HCT116 (cell line): ENCODE results near the gene GUSB. TPM values are rescaled to one million over a fixed set of nuclear protein-coding genes. Genes with fewer than 3 reads are reported as not detected.
A peak's percentile ranks its signal among the peaks of the same experiment; 100 is the strongest.
"Not testable (repeated sequence)": the region's sequence is repeated elsewhere in the genome, so short reads cannot be mapped to it uniquely, and the experiment has no call there.

Experiments used
- ATAC-seq: fragments of 200-7000 bp; cut with Tn5 transposase; 2 replicates; pipeline ENCODE4 v1.9.1; 2020; ENCODE audit warnings: mild to moderate bottlenecking, moderate library complexity
- BruUV-seq: library from RNA; stranded (reverse); fragments of 400-500 nt; replicated peaks from 2 replicates; lab custom pipeline; 2021; lab: Mats Ljungman, UMichigan
- CTCF ChIA-PET: fragments of 300-600 bp; sonication (Branson Sonifier 250); formaldehyde crosslinking; loops from one replicate; lab custom pipeline; 2021; ENCODE audit warnings: antibody characterized with exemption; lab: Charles Lee
- POLR2A ChIA-PET: fragments of 300-600, 350-600 bp; sonication (Branson Sonifier 250); formaldehyde crosslinking; loops from one replicate; lab custom pipeline; 2021; ENCODE audit warnings: antibody characterized with exemption; lab: Charles Lee
- RAD21 ChIA-PET, 2 experiments: fragments of 300-600 bp; sonication (Branson Sonifier 250); formaldehyde crosslinking; loops; one replicate each; lab custom pipeline; 2023; ENCODE audit warnings: low total read pairs in 2 of 2; ENCODE audit not compliant: uncharacterized antibody in 2 of 2, unreplicated experiment in 2 of 2, low non-redundant PET in 1 of 2; lab: Charles Lee
- DNase-seq: peaks from one replicate; pipeline ENCODE4 v3.0.0-alpha.2; 2010; ENCODE audit warnings: low read depth, low spot score
- H2AFZ ChIP-seq: fragments of 200-600 bp; shearing (Covaris generic), sonication (generic); 2 replicates; pipeline ENCODE4 v1.6.1; 2017; ENCODE audit warnings: low read depth, mixed run types, mixed read lengths, antibody characterized with exemption, low read length; ENCODE audit not compliant: poor library complexity, severe bottlenecking
- H3K27ac ChIP-seq: 2 replicates; pipeline ENCODE4 v1.5.1; 2012; ENCODE audit warnings: low read depth, low read length
- H3K27me3 ChIP-seq: fragments of 200-600 bp; sonication (generic); 2 replicates; pipeline ENCODE4 v1.6.1; 2016; ENCODE audit warnings: mixed run types, low read length, mixed read lengths; ENCODE audit not compliant: insufficient read depth
- H3K36me3 ChIP-seq, 2 experiments: fragments of 200-500 bp in 1 of 2; fragments of 200-600 bp in 1 of 2; sonication (Bioruptor generic) in 1 of 2; sonication (generic) in 1 of 2; 2 replicates each; pipeline versions ENCODE4 v1.5.1 to v1.6.1; 2014 to 2016; ENCODE audit warnings: low read length in 2 of 2, inconsistent platforms in 1 of 2, mixed read lengths in 1 of 2, mixed run types in 1 of 2; ENCODE audit not compliant: insufficient read depth in 2 of 2, control insufficient read depth in 1 of 2
- H3K4me1 ChIP-seq, 2 experiments: fragments of 200-600 bp in 1 of 2; sonication (generic) in 1 of 2; 2 replicates each; pipeline versions ENCODE4 v1.5.1 to v1.6.1; 2012 to 2017; ENCODE audit warnings: low read length in 2 of 2, inconsistent platforms in 1 of 2, mild to moderate bottlenecking in 1 of 2, mixed read lengths in 1 of 2, mixed run types in 1 of 2, moderate library complexity in 1 of 2; ENCODE audit not compliant: insufficient read depth in 2 of 2, control insufficient read depth in 1 of 2
- H3K4me2 ChIP-seq: fragments of 200-600 bp; sonication (generic); 2 replicates; pipeline ENCODE4 v1.6.1; 2017; ENCODE audit warnings: mixed run types, low read length, mixed read lengths
- H3K4me3 ChIP-seq, 2 experiments: fragments of 200-600 bp in 1 of 2; sonication (generic) in 1 of 2; replicated peaks in 1 of 2; 2 replicates each; pipeline ENCODE4 v1.5.1; 2011 to 2016; ENCODE audit warnings: low read length in 2 of 2, control low read depth in 1 of 2, low read depth in 1 of 2, mild to moderate bottlenecking in 1 of 2, mixed read lengths in 1 of 2, mixed run types in 1 of 2
- H3K79me2 ChIP-seq: fragments of 200-600 bp; sonication (generic); 2 replicates; pipeline ENCODE4 v1.6.1; 2017; ENCODE audit warnings: mild to moderate bottlenecking, mixed run types, low read length, moderate library complexity, mixed read lengths; ENCODE audit not compliant: insufficient read depth
- H3K9ac ChIP-seq: fragments of 200-600 bp; sonication (generic); 2 replicates; pipeline ENCODE4 v1.6.1; 2016; ENCODE audit warnings: low read length, mixed read lengths
- H3K9me2 ChIP-seq: fragments of 200-600 bp; sonication (generic), shearing (Covaris generic); 2 replicates; pipeline ENCODE4 v1.6.1; 2017; ENCODE audit warnings: mixed run types, mild to moderate bottlenecking, moderate library complexity; ENCODE audit not compliant: insufficient read depth
- H3K9me3 ChIP-seq, 2 experiments: fragments of 200-500 bp in 1 of 2; fragments of 200-600 bp in 1 of 2; sonication (Bioruptor generic) in 1 of 2; sonication (generic) in 1 of 2; 2 replicates each; pipeline ENCODE4 v1.6.1; 2014 to 2017; ENCODE audit warnings: low read length in 2 of 2, mixed read lengths in 2 of 2, inconsistent platforms in 1 of 2, low read depth in 1 of 2, mild to moderate bottlenecking in 1 of 2, mixed run types in 1 of 2, moderate library complexity in 1 of 2; ENCODE audit not compliant: control insufficient read depth in 1 of 2, insufficient read depth in 1 of 2
- H4K20me1 ChIP-seq: fragments of 200-600 bp; sonication (generic), shearing (Covaris generic); 2 replicates; pipeline ENCODE4 v1.6.1; 2017; ENCODE audit warnings: mixed run types, mild to moderate bottlenecking, moderate library complexity; ENCODE audit not compliant: insufficient read depth
- CBX3 ChIP-seq: IDR thresholded peaks from 2 replicates; pipeline ENCODE4 v1.6.1; 2012; ENCODE audit warnings: low read depth
- CEBPB ChIP-seq: IDR thresholded peaks from 2 replicates; pipeline ENCODE4 v1.6.1; 2012; ENCODE audit warnings: low read depth
- ELF1 ChIP-seq: IDR thresholded peaks from 2 replicates; pipeline ENCODE4 v1.6.1; 2012; ENCODE audit warnings: low read depth, borderline replicate concordance
- EZH2phosphoT487 ChIP-seq: fragments of 200-600 bp; IDR thresholded peaks from 2 replicates; pipeline ENCODE4 v1.6.1; 2018; ENCODE audit warnings: antibody characterized with exemption, borderline replicate concordance
- JUND ChIP-seq: IDR thresholded peaks from 2 replicates; pipeline ENCODE4 v1.6.1; 2012
- POLR2A ChIP-seq: IDR thresholded peaks from 2 replicates; pipeline ENCODE4 v1.7.0; 2011; ENCODE audit warnings: borderline replicate concordance; ENCODE audit not compliant: insufficient read depth, insufficient read length; ENCODE audit errors: extremely low read depth
- SRF ChIP-seq: IDR thresholded peaks from 2 replicates; pipeline ENCODE4 v1.6.1; 2012; ENCODE audit warnings: low read depth
- intact Hi-C: fragments of 100-400 bp; cut with micrococcal nuclease; formaldehyde crosslinking; loops from 2 replicates; pipeline ENCODE4 v1.10.0; 2022
- total RNA-seq: library from RNA; stranded (reverse); gene quantifications from one replicate; pipeline ENCODE4 v1.2.1, GENCODE V29; 2021; ENCODE audit not compliant: unreplicated experiment
- TF ChIP-seq, protein P1 (sequence below), 3 experiments: fragments of 200-600 bp in 1 of 3; sonication (generic) in 1 of 3; IDR thresholded peaks in 2 of 3; conservative IDR thresholded peaks in 1 of 3; 2 replicates each; pipeline ENCODE4 v1.5.1; 2012 to 2017; ENCODE audit warnings: low read depth in 2 of 3, low read length in 2 of 3, antibody characterized with exemption in 1 of 3, borderline replicate concordance in 1 of 3, control low read depth in 1 of 3, mild to moderate bottlenecking in 1 of 3, mixed read lengths in 1 of 3, mixed run types in 1 of 3, moderate library complexity in 1 of 3; ENCODE audit not compliant: insufficient read depth in 1 of 3
- TF ChIP-seq, protein P2 (sequence below): IDR thresholded peaks from 2 replicates; pipeline ENCODE4 v1.6.1; 2012
- TF ChIP-seq, protein P3 (sequence below): IDR thresholded peaks from 2 replicates; pipeline ENCODE4 v1.6.1; 2011; ENCODE audit warnings: mild to moderate bottlenecking, low read length, moderate library complexity; ENCODE audit not compliant: insufficient replicate concordance; ENCODE audit errors: extremely low read depth

The GUSB gene
- total RNA-seq, 1 experiment from 2014 or later = 31.5 TPM

DNA sequence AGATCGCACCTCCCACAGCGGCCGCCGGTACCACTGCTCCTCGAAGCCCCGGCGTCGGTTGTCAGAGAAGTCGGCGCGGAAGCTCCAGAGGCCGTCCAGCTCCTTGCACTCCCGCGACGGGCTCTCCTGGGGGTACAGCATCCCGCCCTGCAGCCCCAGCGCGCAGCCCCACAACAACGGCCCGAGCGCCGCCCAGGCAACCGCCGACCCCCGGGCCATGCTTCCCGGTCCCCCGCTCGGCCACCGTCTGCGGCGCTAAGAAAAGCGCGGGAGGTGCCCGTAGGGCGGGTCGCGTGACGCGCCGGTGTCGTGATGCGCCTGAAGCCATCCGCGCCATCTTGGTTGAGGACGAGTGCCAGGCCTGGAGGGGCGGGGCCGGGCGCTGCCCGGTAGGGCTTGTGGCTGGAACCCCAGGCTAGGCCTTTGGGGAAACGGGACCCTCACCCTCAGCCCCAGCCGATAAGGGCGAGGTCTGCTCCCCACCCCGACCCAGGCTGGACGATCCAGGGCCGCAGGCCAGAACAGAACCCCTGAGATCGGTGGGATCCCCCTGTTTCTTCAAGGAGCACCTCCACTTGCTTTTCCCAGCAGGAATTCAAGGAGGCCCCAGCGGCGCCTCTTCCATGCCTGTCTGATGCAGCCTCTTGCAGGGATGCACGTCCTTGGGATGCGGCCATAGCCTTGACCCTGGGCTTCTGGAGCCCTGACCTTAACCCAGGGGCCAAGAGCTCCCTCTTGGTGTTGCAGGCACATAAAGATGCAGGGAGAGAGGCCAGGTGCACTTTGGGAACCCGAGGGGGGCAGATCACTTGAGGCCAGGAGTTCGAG is at the start of gene GUSB (continued):
- TF ChIP-seq ELF1 = no peak; the same call in 1 of the 2 replicates
- TF ChIP-seq, protein P1, sequence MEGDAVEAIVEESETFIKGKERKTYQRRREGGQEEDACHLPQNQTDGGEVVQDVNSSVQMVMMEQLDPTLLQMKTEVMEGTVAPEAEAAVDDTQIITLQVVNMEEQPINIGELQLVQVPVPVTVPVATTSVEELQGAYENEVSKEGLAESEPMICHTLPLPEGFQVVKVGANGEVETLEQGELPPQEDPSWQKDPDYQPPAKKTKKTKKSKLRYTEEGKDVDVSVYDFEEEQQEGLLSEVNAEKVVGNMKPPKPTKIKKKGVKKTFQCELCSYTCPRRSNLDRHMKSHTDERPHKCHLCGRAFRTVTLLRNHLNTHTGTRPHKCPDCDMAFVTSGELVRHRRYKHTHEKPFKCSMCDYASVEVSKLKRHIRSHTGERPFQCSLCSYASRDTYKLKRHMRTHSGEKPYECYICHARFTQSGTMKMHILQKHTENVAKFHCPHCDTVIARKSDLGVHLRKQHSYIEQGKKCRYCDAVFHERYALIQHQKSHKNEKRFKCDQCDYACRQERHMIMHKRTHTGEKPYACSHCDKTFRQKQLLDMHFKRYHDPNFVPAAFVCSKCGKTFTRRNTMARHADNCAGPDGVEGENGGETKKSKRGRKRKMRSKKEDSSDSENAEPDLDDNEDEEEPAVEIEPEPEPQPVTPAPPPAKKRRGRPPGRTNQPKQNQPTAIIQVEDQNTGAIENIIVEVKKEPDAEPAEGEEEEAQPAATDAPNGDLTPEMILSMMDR (IDR thresholded peaks at IDR 0.05 in 2 of 3, conservative IDR thresholded peaks at IDR 0.05 in 1 of 3; ENCODE audit: borderline replicate concordance in 1 of 3, insufficient read depth in 1 of 3, low read depth in 2 of 3, low read length in 2 of 3) = no peak
- TF ChIP-seq JUND = no peak

DNA sequence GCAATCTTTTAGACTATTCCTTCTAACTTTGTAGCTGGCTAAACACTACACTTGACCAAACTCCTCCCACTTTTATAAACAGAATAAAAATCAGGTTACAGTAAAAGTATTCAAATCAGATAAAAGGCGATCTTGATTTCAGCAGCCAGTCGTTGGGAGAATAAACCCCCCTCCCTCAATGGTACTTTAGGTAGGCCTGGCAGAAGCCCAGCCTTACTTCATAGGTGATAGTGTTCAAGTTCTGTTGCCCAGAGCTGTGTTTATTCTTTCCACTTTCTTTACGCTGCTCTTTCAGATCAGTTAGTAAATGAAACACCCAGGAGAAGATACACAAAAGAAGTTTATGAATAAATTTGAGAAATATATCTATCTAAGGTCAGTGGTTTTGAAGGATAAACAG is 46.3 kb upstream of the GUSB start:
- H3K27ac ChIP-seq, H3K27me3 ChIP-seq, RAD21 ChIA-PET, POLR2A ChIA-PET, H4K20me1 ChIP-seq, H3K4me1 ChIP-seq, BruUV-seq, H3K9me3 ChIP-seq, H3K79me2 ChIP-seq, H3K36me3 ChIP-seq, H3K4me2 ChIP-seq, H2AFZ ChIP-seq, ATAC-seq, CTCF ChIA-PET, DNase-seq, H3K9me2 ChIP-seq, H3K4me3 ChIP-seq, H3K9ac ChIP-seq: not testable (repeated sequence)
- intact Hi-C loops = loop anchor here (10.0 kb wide), 1 partner anchor 966 kb away; the partner anchor contains the start of genes SBDS and TYW1

DNA sequence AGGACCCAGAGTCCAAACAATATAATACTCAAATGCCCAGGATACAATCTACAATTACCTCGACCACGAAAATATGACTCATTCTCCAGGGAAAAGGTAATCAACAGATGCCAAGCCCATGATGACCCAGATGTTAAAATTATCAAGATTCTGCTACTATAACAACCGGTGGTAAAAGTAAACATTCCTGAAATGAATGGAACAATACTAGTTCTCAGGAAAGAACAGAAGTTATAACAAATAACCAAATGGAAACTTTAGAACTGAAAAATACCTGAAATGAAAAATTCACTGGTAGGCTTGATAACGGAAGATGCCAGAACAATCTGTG is 34.1 kb upstream of the GUSB start:
- Histone ChIP-seq H3K9me2 (no peaks in the 10 kb centered on the region), H3K79me2 (no peaks in the 10 kb centered on the region), H3K36me3 (no peaks in the 10 kb centered on the region), H3K4me3 (no peak overlapping the region), H3K9ac (no peak overlapping the region), H3K9me3 (no peaks in the 10 kb centered on the region), H3K4me2 (peak overlapping the region; percentile 13; the same call in 1 of the 2 replicates), H3K27ac (no peak overlapping the region), H2AFZ (peak overlapping the region; percentile 29), H3K27me3 (no peaks in the 10 kb centered on the region), H4K20me1 (no peaks in the 10 kb centered on the region), H3K4me1 (peaks cover 4 to 12% of the 10 kb centered on the region in 2 experiments; a peak in 2 of 4 replicates)
- no TSS peak for BruUV-seq
- ChIA-PET RAD21 (no interaction called here), POLR2A (no interaction called here), CTCF (no interaction called here)
- peak; percentile 38; the same call in 1 of the 2 replicates for ATAC-seq
- intact Hi-C loops = no loop called here
- DNase-seq = no peak
- no peak for TF ChIP-seq EZH2phosphoT487
- TF ChIP-seq, protein P2, sequence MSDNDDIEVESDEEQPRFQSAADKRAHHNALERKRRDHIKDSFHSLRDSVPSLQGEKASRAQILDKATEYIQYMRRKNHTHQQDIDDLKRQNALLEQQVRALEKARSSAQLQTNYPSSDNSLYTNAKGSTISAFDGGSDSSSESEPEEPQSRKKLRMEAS = no peak
- TF ChIP-seq, protein P3, sequence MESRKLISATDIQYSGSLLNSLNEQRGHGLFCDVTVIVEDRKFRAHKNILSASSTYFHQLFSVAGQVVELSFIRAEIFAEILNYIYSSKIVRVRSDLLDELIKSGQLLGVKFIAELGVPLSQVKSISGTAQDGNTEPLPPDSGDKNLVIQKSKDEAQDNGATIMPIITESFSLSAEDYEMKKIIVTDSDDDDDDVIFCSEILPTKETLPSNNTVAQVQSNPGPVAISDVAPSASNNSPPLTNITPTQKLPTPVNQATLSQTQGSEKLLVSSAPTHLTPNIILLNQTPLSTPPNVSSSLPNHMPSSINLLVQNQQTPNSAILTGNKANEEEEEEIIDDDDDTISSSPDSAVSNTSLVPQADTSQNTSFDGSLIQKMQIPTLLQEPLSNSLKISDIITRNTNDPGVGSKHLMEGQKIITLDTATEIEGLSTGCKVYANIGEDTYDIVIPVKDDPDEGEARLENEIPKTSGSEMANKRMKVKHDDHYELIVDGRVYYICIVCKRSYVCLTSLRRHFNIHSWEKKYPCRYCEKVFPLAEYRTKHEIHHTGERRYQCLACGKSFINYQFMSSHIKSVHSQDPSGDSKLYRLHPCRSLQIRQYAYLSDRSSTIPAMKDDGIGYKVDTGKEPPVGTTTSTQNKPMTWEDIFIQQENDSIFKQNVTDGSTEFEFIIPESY = no peak
- TF ChIP-seq SRF = no peak
- no peak for TF ChIP-seq CBX3
- TF ChIP-seq, protein P1 (IDR thresholded peaks at IDR 0.05 in 2 of 3, conservative IDR thresholded peaks at IDR 0.05 in 1 of 3; ENCODE audit: borderline replicate concordance in 1 of 3, insufficient read depth in 1 of 3, low read depth in 2 of 3, low read length in 2 of 3) = no peak
- TF ChIP-seq CEBPB = no peak
- TF ChIP-seq POLR2A = no peak
